PC-9 (cell line): Measurements from ENCODE around the gene LYSMD1. TPM values are rescaled to one million over a fixed set of nuclear protein-coding genes. Genes with fewer than 3 reads are reported as not detected.
A peak's percentile ranks its signal among the peaks of the same experiment; 100 is the strongest.

ENCODE experiments used
- BruUV-seq: library from RNA; stranded (reverse); fragments of 400-500 nt; replicated peaks from 2 replicates; lab custom pipeline; 2021; lab: Mats Ljungman, UMichigan
- CTCF ChIA-PET: fragments of 300-600 bp; sonication (Branson Sonifier 250); formaldehyde crosslinking; loops from one replicate; lab custom pipeline; 2022; ENCODE audit warnings: antibody characterized with exemption; lab: Charles Lee
- POLR2A ChIA-PET: fragments of 300-600 bp; sonication (Branson Sonifier 250); formaldehyde crosslinking; loops from one replicate; lab custom pipeline; 2022; ENCODE audit warnings: antibody characterized with exemption; ENCODE audit not compliant: unreplicated experiment; lab: Charles Lee
- DNase-seq, 2 experiments: peaks; one replicate each; pipeline versions ENCODE4 v3.0.0 to v3.0.0-alpha.2; 2015 to 2022; ENCODE audit warnings: mixed read lengths in 1 of 2
- H2AFZ ChIP-seq: fragments of 200-600 bp; sonication (generic); 2 replicates; pipeline ENCODE4 v1.8.1; 2017; ENCODE audit warnings: antibody characterized with exemption
- H3F3A ChIP-seq: fragments of 200-600 bp; sonication (generic); 2 replicates; pipeline ENCODE4 v1.8.1; 2017; ENCODE audit warnings: antibody characterized with exemption, mild to moderate bottlenecking, low read depth; ENCODE audit not compliant: insufficient read depth
- H3K27ac ChIP-seq: fragments of 200-600 bp; sonication (generic); 2 replicates; pipeline ENCODE4 v1.6.1; 2016; ENCODE audit warnings: mixed run types
- H3K27me3 ChIP-seq: fragments of 200-600 bp; sonication (generic); 2 replicates; pipeline ENCODE4 v1.6.1; 2016; ENCODE audit warnings: low read depth, mixed run types; ENCODE audit not compliant: insufficient read depth
- H3K36me3 ChIP-seq: fragments of 200-600 bp; sonication (generic); 2 replicates; pipeline ENCODE4 v1.6.1; 2016; ENCODE audit warnings: low read depth, mixed run types
- H3K4me1 ChIP-seq: fragments of 200-600 bp; sonication (generic); replicated peaks from 2 replicates; pipeline ENCODE4 v1.6.1; 2016; ENCODE audit warnings: mixed run types; ENCODE audit not compliant: insufficient read depth
- H3K4me2 ChIP-seq: fragments of 200-600 bp; sonication (generic); 2 replicates; pipeline ENCODE4 v1.6.1; 2017; ENCODE audit warnings: mixed run types
- H3K4me3 ChIP-seq: fragments of 200-600 bp; sonication (generic); 2 replicates; pipeline ENCODE4 v1.6.1; 2016; ENCODE audit warnings: mixed run types
- H3K79me2 ChIP-seq: fragments of 200-600 bp; sonication (generic); 2 replicates; pipeline ENCODE4 v1.6.1; 2017; ENCODE audit warnings: low read depth, mixed run types
- H3K9me2 ChIP-seq: fragments of 200-600 bp; sonication (generic); 2 replicates; pipeline ENCODE4 v1.8.1; 2017; ENCODE audit warnings: mild to moderate bottlenecking; ENCODE audit not compliant: insufficient read depth
- H3K9me3 ChIP-seq: fragments of 200-600 bp; sonication (generic); 2 replicates; pipeline ENCODE4 v1.8.1; 2016; ENCODE audit warnings: low read depth; ENCODE audit not compliant: insufficient read depth
- H4K20me1 ChIP-seq: fragments of 200-600 bp; sonication (generic); 2 replicates; pipeline ENCODE4 v1.8.1; 2017; ENCODE audit not compliant: insufficient read depth
- CTCF ChIP-seq: fragments of 200-600 bp; sonication (generic); conservative IDR thresholded peaks from 2 replicates; pipeline ENCODE4 v1.6.1; 2017; ENCODE audit warnings: mixed run types, antibody characterized with exemption, mild to moderate bottlenecking, moderate library complexity
- EZH2 ChIP-seq: fragments of 200-600 bp; sonication (generic); IDR thresholded peaks from 2 replicates; pipeline ENCODE4 v1.8.0; 2017; ENCODE audit warnings: antibody characterized with exemption, low read depth
- intact Hi-C: fragments of 100-400 bp; cut with micrococcal nuclease; formaldehyde crosslinking; loops from one replicate; pipeline ENCODE4 v1.10.0; 2022; ENCODE audit not compliant: unreplicated experiment
- total RNA-seq: library from RNA; stranded (reverse); gene quantifications from 2 replicates; pipeline ENCODE4 v1.2.3, GENCODE V29; 2021

LYSMD1 gene
- total RNA-seq, 1 experiment from 2014 or later: 7.6 TPM

- CTCF ChIA-PET: interaction anchor here (1.2 kb wide), 1 partner anchor 67 kb away, joined by 3 read pairs; no protein-coding TSS in a partner anchor
These were observed 1.4 kb upstream of the LYSMD1 start for GRCh38 chr1:151167116-151167515.

DNA sequence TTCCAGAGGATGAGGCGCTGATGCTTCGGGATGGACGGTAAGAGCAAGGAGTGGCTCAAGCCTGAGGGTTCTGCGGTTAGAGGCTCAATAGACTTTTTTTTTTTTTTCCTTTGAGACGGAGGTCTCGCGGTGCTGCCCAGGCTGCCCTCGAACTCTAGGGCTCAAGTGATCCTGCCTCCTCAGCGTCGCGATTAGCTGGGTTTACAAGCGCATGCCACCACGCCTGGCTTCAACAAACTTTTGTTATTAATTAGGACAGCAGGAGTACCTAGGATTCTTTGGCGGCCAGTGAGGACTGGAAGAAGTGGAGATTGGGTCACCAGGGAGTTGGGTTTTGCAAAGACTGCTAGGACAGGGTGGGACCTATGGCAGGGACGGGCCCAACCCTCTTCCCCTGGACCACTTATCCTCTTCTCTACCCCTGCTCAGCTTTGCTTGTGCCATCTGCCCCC, 829 bp upstream of the LYSMD1 start:
- H3K4me1 ChIP-seq: peaks cover 15% of the 10 kb centered on the region; the same call in 1 of the 2 replicates
- POLR2A ChIA-PET: interaction anchor here (0.6 to 0.8 kb wide), 4 partner anchors 23 to 904 kb away, joined by 3 to 13 read pairs (median 4); partner anchors contain the start of gene VPS72
- H3K27ac ChIP-seq: peak overlapping the region; percentile 66
- peaks cover 28% of the 10 kb centered on the region for H3K79me2 ChIP-seq
- peak overlapping the region; percentile 64 for H3K4me3 ChIP-seq
- peak; percentile 47 to 67 for DNase-seq
- intact Hi-C loops: loop anchor here (5.0 kb wide), 1 partner anchor 159 kb away; the partner anchor contains the start of genes MINDY1 and PRUNE1
- no peaks in the 10 kb centered on the region for H4K20me1 ChIP-seq
- no peak for TF ChIP-seq CTCF
- H3K9me3 ChIP-seq: no peaks in the 10 kb centered on the region
- H3K36me3 ChIP-seq: no peaks in the 10 kb centered on the region
- no peaks in the 10 kb centered on the region for H3K9me2 ChIP-seq
- H3K4me2 ChIP-seq: peak overlapping the region; percentile 96
- peaks cover 6% of the 10 kb centered on the region; the same call in 1 of the 2 replicates for H3F3A ChIP-seq
- H3K27me3 ChIP-seq: no peaks in the 10 kb centered on the region
- peak overlapping the region; percentile 90 for H2AFZ ChIP-seq
- no TSS peak for BruUV-seq
- CTCF ChIA-PET: interaction anchor here (1.2 kb wide), 1 partner anchor 67 kb away, joined by 3 read pairs; no protein-coding TSS in a partner anchor

More at GRCh38 chr1:151167116-151167515, 1.4 kb upstream of the LYSMD1 start:
- H3K4me1 ChIP-seq: peaks cover 15% of the 10 kb centered on the region; the same call in 1 of the 2 replicates
- peaks cover 28% of the 10 kb centered on the region for H3K79me2 ChIP-seq
- no peak for TF ChIP-seq EZH2
- no peak for TF ChIP-seq CTCF
- intact Hi-C loops: loop anchor here (5.0 kb wide), 1 partner anchor 160 kb away; the partner anchor contains the start of genes MINDY1 and PRUNE1
- H3K27ac ChIP-seq: peak overlapping the region; percentile 66; the same call in 1 of the 2 replicates
- DNase-seq: no peak
- H2AFZ ChIP-seq: no peak overlapping the region
- POLR2A ChIA-PET: interaction anchor here (0.6 to 0.7 kb wide), 3 partner anchors 123 to 905 kb away, joined by 3 to 13 read pairs (median 4); no protein-coding TSS in a partner anchor
- no peaks in the 10 kb centered on the region for H3K9me2 ChIP-seq
- no peaks in the 10 kb centered on the region for H4K20me1 ChIP-seq
- H3K9me3 ChIP-seq: no peaks in the 10 kb centered on the region
- no peaks in the 10 kb centered on the region for H3K36me3 ChIP-seq
- H3K4me3 ChIP-seq: peak overlapping the region; percentile 64; the same call in 1 of the 2 replicates
- BruUV-seq: no TSS peak
- peaks cover 6% of the 10 kb centered on the region; the same call in 1 of the 2 replicates for H3F3A ChIP-seq
- no peaks in the 10 kb centered on the region for H3K27me3 ChIP-seq
- H3K4me2 ChIP-seq: peak overlapping the region; percentile 96

DNA sequence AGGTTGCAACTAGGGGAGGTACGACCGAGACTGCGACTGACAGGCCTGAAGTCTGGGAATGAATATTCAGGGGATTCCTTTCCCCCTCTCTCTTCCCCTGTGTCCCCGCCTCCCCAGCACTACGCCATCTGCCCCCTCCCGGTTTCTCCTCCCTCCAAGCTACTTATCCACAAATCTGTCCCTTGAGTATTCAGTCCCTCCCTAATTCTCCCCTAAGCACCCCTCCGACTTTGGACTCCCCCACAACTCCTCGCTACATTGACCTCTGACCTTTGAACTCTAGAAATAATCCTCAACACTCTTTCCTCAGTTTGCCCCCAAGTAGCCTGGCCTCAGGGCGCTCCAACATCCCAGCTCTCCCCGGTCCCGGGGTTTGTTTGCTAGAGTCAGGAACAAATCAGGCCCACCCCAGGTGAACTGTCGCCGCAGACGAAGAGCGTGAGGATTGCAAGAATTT, 393 bp downstream of the LYSMD1 start:
- peak in 1 of 2 experiments; percentile 21 for DNase-seq
- CTCF ChIA-PET: interaction anchor here (0.8 kb wide), 1 partner anchor 66 kb away, joined by 4 read pairs; no protein-coding TSS in a partner anchor

More for the DNA sequence above, 393 bp downstream of the LYSMD1 start:
- TF ChIP-seq EZH2 (no peak), CTCF (no peak)
- H3K27ac ChIP-seq: no peak overlapping the region
- POLR2A ChIA-PET: interaction anchor here (0.5 to 0.8 kb wide), 3 partner anchors 24 to 352 kb away, joined by 9 to 21 read pairs (median 10); partner anchors contain the start of gene VPS72
- no TSS peak for BruUV-seq
- H3K9me2 ChIP-seq: no peaks in the 10 kb centered on the region
- peak overlapping the region; percentile 89 for H2AFZ ChIP-seq
- no peaks in the 10 kb centered on the region for H3K27me3 ChIP-seq
- peaks cover 28% of the 10 kb centered on the region for H3K79me2 ChIP-seq
- peaks cover 6% of the 10 kb centered on the region; the same call in 1 of the 2 replicates for H3F3A ChIP-seq
- peak overlapping the region; percentile 64 for H3K4me3 ChIP-seq
- no peaks in the 10 kb centered on the region for H3K9me3 ChIP-seq
- H3K36me3 ChIP-seq: no peaks in the 10 kb centered on the region
- H3K4me1 ChIP-seq: peaks cover 15% of the 10 kb centered on the region; the same call in 1 of the 2 replicates
- no peaks in the 10 kb centered on the region for H4K20me1 ChIP-seq
- H3K4me2 ChIP-seq: peak overlapping the region; percentile 77
- intact Hi-C loops: loop anchor here (1.0 to 5.0 kb wide), 2 partner anchors 19 to 158 kb away; partner anchors contain the start of genes MINDY1, PRUNE1 and SEMA6C
